Osteocyte (in vitro differentiated cells): ENCODE results near the gene RAP2C. TPM values are rescaled to one million over a fixed set of nuclear protein-coding genes. Genes with fewer than 3 reads are reported as not detected.

Experiments used
- DNase-seq: peaks from one replicate; pipeline ENCODE4 v3.0.0; 2021; ENCODE audit warnings: mixed read lengths; ENCODE audit not compliant: unreplicated experiment; ENCODE audit errors: extremely low spot score
- H3K27ac Mint-ChIP-seq: one replicate; pipeline ENCODE4 v1.8.0; 2021; ENCODE audit warnings: mild to moderate bottlenecking, mixed read lengths; ENCODE audit not compliant: unreplicated experiment
- H3K27me3 Mint-ChIP-seq: one replicate; pipeline ENCODE4 v1.8.0; 2021; ENCODE audit warnings: mixed read lengths; ENCODE audit not compliant: unreplicated experiment
- H3K36me3 Mint-ChIP-seq: one replicate; pipeline ENCODE4 v1.8.0; 2021; ENCODE audit warnings: mixed read lengths; ENCODE audit not compliant: unreplicated experiment
- H3K4me1 Mint-ChIP-seq: one replicate; pipeline ENCODE4 v1.8.0; 2021; ENCODE audit warnings: mixed read lengths; ENCODE audit not compliant: unreplicated experiment
- H3K4me3 Mint-ChIP-seq: one replicate; pipeline ENCODE4 v1.8.0; 2021; ENCODE audit warnings: mild to moderate bottlenecking, moderate library complexity, mixed read lengths; ENCODE audit not compliant: unreplicated experiment
- H3K9me3 Mint-ChIP-seq: one replicate; pipeline ENCODE4 v1.8.0; 2021; ENCODE audit warnings: mixed read lengths; ENCODE audit not compliant: unreplicated experiment
- CTCF ChIP-seq: fragments of 200-600 bp; sonication (generic); IDR thresholded peaks from 2 replicates; pipeline ENCODE4 v1.5.0; 2021; ENCODE audit warnings: antibody characterized with exemption, mild to moderate bottlenecking, moderate library complexity
- total RNA-seq: library from RNA; stranded (reverse); gene quantifications from 2 replicates; pipeline ENCODE4 v1.2.1, GENCODE V29; 2021

The RAP2C gene
- total RNA-seq, 1 donor from 2014 or later: 44.3 TPM

GRCh38 chrX:132173647-132174046 is 45.6 kb downstream of the RAP2C start:
- Mint-ChIP-seq H3K27me3 (peaks cover 6% of the 10 kb centered on the region), H3K27ac (no peak overlapping the region), H3K4me3 (no peak overlapping the region), H3K36me3 (no peaks in the 10 kb centered on the region), H3K4me1 (peaks cover 4% of the 10 kb centered on the region), H3K9me3 (no peaks in the 10 kb centered on the region)
- no peak for DNase-seq
- TF ChIP-seq CTCF: no peak

GRCh38 chrX:132171881-132172280 is 47.4 kb downstream of the RAP2C start:
- no peak for TF ChIP-seq CTCF
- no peak for DNase-seq
- Mint-ChIP-seq H3K4me1 (peaks cover 4% of the 10 kb centered on the region), H3K27me3 (peaks cover 6% of the 10 kb centered on the region), H3K27ac (no peak overlapping the region), H3K4me3 (no peak overlapping the region), H3K9me3 (no peaks in the 10 kb centered on the region), H3K36me3 (no peaks in the 10 kb centered on the region)

- Mint-ChIP-seq H3K27me3 (peaks cover 6% of the 10 kb centered on the region), H3K4me1 (peaks cover 4% of the 10 kb centered on the region), H3K36me3 (no peaks in the 10 kb centered on the region), H3K9me3 (no peaks in the 10 kb centered on the region), H3K27ac (no peak overlapping the region), H3K4me3 (no peak overlapping the region)
- TF ChIP-seq CTCF: no peak
- no peak for DNase-seq
Measured at GRCh38 chrX:132171478-132171877, 47.8 kb downstream of the RAP2C start.

GRCh38 chrX:132169554-132169953 is 49.7 kb downstream of the RAP2C start:
- Mint-ChIP-seq H3K36me3 (peaks cover 6% of the 10 kb centered on the region), H3K4me3 (no peak overlapping the region), H3K9me3 (peaks cover 10% of the 10 kb centered on the region), H3K27me3 (peaks cover 6% of the 10 kb centered on the region), H3K27ac (no peak overlapping the region), H3K4me1 (peaks cover 4% of the 10 kb centered on the region)
- no peak for TF ChIP-seq CTCF
- no peak for DNase-seq

GRCh38 chrX:132165651-132166050 is 53.6 kb downstream of the RAP2C start:
- Mint-ChIP-seq H3K27ac (no peak overlapping the region), H3K36me3 (peaks cover 6% of the 10 kb centered on the region), H3K4me3 (no peak overlapping the region), H3K9me3 (peaks cover 26% of the 10 kb centered on the region), H3K4me1 (peaks cover 7% of the 10 kb centered on the region), H3K27me3 (peaks cover 6% of the 10 kb centered on the region)
- no peak for TF ChIP-seq CTCF
- no peak for DNase-seq
